ENCODE data around the gene PTPN12. TPM values are rescaled to one million over a fixed set of nuclear protein-coding genes. Genes with fewer than 3 reads are reported as not detected.

The PTPN12 gene
- total RNA-seq, 1 donor from 2014 or later, result 86.6 TPM

- no peak for TF ChIP-seq EZH2phosphoT487 (IDR thresholded peaks at IDR 0.05)
- no peak for TF ChIP-seq EZH2 (IDR thresholded peaks at IDR 0.05)
- TF ChIP-seq, protein P1, sequence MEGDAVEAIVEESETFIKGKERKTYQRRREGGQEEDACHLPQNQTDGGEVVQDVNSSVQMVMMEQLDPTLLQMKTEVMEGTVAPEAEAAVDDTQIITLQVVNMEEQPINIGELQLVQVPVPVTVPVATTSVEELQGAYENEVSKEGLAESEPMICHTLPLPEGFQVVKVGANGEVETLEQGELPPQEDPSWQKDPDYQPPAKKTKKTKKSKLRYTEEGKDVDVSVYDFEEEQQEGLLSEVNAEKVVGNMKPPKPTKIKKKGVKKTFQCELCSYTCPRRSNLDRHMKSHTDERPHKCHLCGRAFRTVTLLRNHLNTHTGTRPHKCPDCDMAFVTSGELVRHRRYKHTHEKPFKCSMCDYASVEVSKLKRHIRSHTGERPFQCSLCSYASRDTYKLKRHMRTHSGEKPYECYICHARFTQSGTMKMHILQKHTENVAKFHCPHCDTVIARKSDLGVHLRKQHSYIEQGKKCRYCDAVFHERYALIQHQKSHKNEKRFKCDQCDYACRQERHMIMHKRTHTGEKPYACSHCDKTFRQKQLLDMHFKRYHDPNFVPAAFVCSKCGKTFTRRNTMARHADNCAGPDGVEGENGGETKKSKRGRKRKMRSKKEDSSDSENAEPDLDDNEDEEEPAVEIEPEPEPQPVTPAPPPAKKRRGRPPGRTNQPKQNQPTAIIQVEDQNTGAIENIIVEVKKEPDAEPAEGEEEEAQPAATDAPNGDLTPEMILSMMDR (IDR thresholded peaks at IDR 0.05), result no peak
- DNase-seq (ENCODE audit: low spot score), result no peak
- Histone ChIP-seq H3K27ac (no peak overlapping the region), H3K4me3 (no peak overlapping the region), H2AFZ (replicated peaks) (no peak overlapping the region), H3K27me3 (no peaks in the 10 kb centered on the region), H3K79me2 (ENCODE audit: low read depth) (peaks cover 100% of the 10 kb centered on the region), H3K4me2 (no peak overlapping the region), H3F3A (ENCODE audit: low read depth) (no peaks in the 10 kb centered on the region), H3K9ac (no peak overlapping the region), H3K36me3 (peaks cover 6% of the 10 kb centered on the region), H3K4me1 (no peaks in the 10 kb centered on the region), H4K20me1 (ENCODE audit: low read depth) (peaks cover 85% of the 10 kb centered on the region), H3K9me3 (ENCODE audit: low read depth) (no peaks in the 10 kb centered on the region)
- Mint-ChIP-seq H3K9me3 (peaks cover 4% of the 10 kb centered on the region), H3K36me3 (peaks cover 19% of the 10 kb centered on the region), H3K4me1 (peaks cover 5% of the 10 kb centered on the region), H3K27ac (no peak overlapping the region), H3K4me3 (no peak overlapping the region), H3K27me3 (ENCODE audit: insufficient read depth, low read depth) (no peaks in the 10 kb centered on the region)
These were observed 28.8 kb downstream of the PTPN12 start for GRCh38 chr7:77565917-77566316.

DNA sequence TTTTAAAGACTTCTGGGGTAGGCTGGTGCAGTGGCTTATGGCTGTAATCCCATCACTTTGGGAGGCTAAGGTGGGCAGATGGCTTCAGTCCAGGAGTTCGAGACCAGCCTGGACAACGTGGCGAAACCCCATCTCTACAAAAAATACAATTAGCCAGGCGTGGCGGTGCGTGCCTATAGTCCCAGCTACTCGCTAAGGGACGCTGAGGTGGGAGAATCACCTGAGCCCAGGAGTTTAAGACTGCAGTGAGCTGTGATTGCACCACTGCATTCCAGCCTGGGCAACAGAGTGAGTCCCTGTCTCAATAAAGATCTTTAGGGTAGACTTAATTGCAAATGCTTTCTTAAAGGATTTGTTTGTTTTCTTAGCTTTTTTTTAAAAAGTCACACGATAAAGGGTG, 29.3 kb downstream of the PTPN12 start:
- Histone ChIP-seq H2AFZ (replicated peaks) (no peak overlapping the region), H3K4me2 (no peak overlapping the region), H3K4me1 (no peaks in the 10 kb centered on the region), H3K27me3 (no peaks in the 10 kb centered on the region), H4K20me1 (ENCODE audit: low read depth) (peaks cover 85% of the 10 kb centered on the region), H3K4me3 (no peak overlapping the region), H3K27ac (no peak overlapping the region), H3K79me2 (ENCODE audit: low read depth) (peaks cover 100% of the 10 kb centered on the region), H3K9me3 (ENCODE audit: low read depth) (no peaks in the 10 kb centered on the region), H3F3A (ENCODE audit: low read depth) (no peaks in the 10 kb centered on the region), H3K9ac (no peak overlapping the region), H3K36me3 (peaks cover 11% of the 10 kb centered on the region)
- Mint-ChIP-seq H3K4me1 (peaks cover 5% of the 10 kb centered on the region), H3K27ac (no peak overlapping the region), H3K9me3 (no peaks in the 10 kb centered on the region), H3K36me3 (peaks cover 13% of the 10 kb centered on the region), H3K27me3 (ENCODE audit: insufficient read depth, low read depth) (no peaks in the 10 kb centered on the region), H3K4me3 (no peak overlapping the region)
- DNase-seq (ENCODE audit: low spot score), result no peak
- TF ChIP-seq EZH2phosphoT487 (IDR thresholded peaks at IDR 0.05), result no peak
- TF ChIP-seq, protein P1 (IDR thresholded peaks at IDR 0.05), result no peak
- no peak for TF ChIP-seq EZH2 (IDR thresholded peaks at IDR 0.05)

GRCh38 chr7:77569514-77570232, 32.6 kb downstream of the PTPN12 start:
- TF ChIP-seq, protein P1 (IDR thresholded peaks at IDR 0.05), result no peak
- no peak for TF ChIP-seq EZH2phosphoT487 (IDR thresholded peaks at IDR 0.05)
- no peak for TF ChIP-seq EZH2 (IDR thresholded peaks at IDR 0.05)
- Mint-ChIP-seq H3K4me1 (peaks cover 5% of the 10 kb centered on the region), H3K4me3 (no peak overlapping the region), H3K36me3 (peaks cover 20% of the 10 kb centered on the region), H3K27me3 (ENCODE audit: insufficient read depth, low read depth) (no peaks in the 10 kb centered on the region), H3K27ac (no peak overlapping the region), H3K9me3 (no peaks in the 10 kb centered on the region)
- no peaks in the 10 kb centered on the region for H3K27me3 ChIP-seq
- peaks cover 11% of the 10 kb centered on the region for H3K36me3 ChIP-seq
- no peak overlapping the region for H3K4me3 ChIP-seq
- no peak overlapping the region for H3K9ac ChIP-seq
- peaks cover 62% of the 10 kb centered on the region for H4K20me1 ChIP-seq (ENCODE audit: low read depth)
- no peaks in the 10 kb centered on the region for H3K4me1 ChIP-seq
- no peaks in the 10 kb centered on the region for H3F3A ChIP-seq (ENCODE audit: low read depth)
- H3K79me2 ChIP-seq (ENCODE audit: low read depth), result peaks cover 88% of the 10 kb centered on the region
- no peak overlapping the region for H3K27ac ChIP-seq
- no peak for DNase-seq (ENCODE audit: low spot score)
- no peak overlapping the region for H3K4me2 ChIP-seq
- H3K9me3 ChIP-seq (ENCODE audit: low read depth), result no peaks in the 10 kb centered on the region
- H2AFZ ChIP-seq (replicated peaks), result no peak overlapping the region

Data from neural progenitor cell (in vitro differentiated cells).